G401 (cell line): ENCODE data around the gene NPEPPS. TPM values are rescaled to one million over a fixed set of nuclear protein-coding genes. Genes with fewer than 3 reads are reported as not detected.
"Not testable (repeated sequence)": the region's sequence is repeated elsewhere in the genome, so short reads cannot be mapped to it uniquely, and the experiment has no call there.

Source experiments
- DNase-seq: peaks from one replicate; pipeline ENCODE4 v3.0.0-alpha.2; 2015; ENCODE audit warnings: low spot score
- in situ Hi-C: cut with HindIII; loops from 2 replicates; pipeline ENCODE4 v1.10.0; 2016; ENCODE audit warnings: low sequenced_read_pairs, mixed read lengths
- total RNA-seq: library from RNA; depleted of rRNA; stranded (reverse); fragments of >200 nt; shearing (Covaris generic); gene quantifications from 2 replicates; pipeline ENCODE4 v1.2.3, GENCODE V29; 2014; rRNA removed

NPEPPS gene
- total RNA-seq = 58.9 and 70.4 TPM in 2 replicates

GRCh38 chr17:47530557-47531232 lies at the start of gene NPEPPS:
NPEPPS (plus strand) TSS chr17:47531108; CDS start chr17:47531301, 193 bp downstream.
- in situ Hi-C loops = not testable (repeated sequence)
- DNase-seq = peak; percentile 84

DNA sequence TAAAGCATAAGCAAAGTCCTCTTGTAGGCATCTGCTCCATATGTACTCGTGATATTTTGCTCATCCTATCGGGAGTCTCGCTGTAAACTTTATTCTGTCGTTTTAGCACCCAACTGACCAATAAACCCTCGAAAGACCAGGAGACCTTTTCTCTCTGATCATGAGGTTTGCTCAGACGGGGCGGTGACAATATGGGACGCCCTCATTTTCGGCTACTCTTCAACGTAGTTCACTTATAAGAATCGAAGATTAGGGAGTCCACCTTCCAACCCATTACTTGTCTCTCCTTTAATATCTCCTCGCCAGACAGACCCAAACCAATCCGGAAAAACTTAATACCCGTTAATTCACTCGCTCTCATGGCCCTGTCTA lies 39.1 kb upstream of the NPEPPS start:
- in situ Hi-C loops, DNase-seq: not testable (repeated sequence)

GRCh38 chr17:47499074-47499473 lies 31.8 kb upstream of the NPEPPS start:
- DNase-seq, in situ Hi-C loops: not testable (repeated sequence)

GRCh38 chr17:47499494-47499893 lies 31.4 kb upstream of the NPEPPS start:
- in situ Hi-C loops, DNase-seq: not testable (repeated sequence)

DNA sequence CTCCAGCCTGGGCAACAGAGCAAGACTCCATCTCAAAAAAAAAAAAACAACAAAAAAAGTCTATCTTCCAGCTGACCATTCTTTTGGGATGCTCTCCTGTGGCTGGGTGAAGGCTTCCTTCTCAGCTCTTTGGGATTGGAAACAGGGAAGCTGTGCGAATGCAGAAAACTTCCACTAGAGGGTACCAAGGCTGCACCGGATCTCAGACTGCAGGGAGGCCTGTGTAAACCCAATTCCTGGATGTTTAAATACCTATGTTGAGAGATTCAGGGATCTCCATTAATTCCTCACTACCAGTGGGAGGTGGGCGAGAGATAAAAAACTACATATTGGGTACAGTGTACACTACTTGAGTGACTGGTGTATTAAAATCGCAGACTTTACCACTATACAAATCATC lies 30.3 kb upstream of the NPEPPS start:
- peak; percentile 3 for DNase-seq
- in situ Hi-C loops = not testable (repeated sequence)

GRCh38 chr17:47502122-47502731 lies 28.7 kb upstream of the NPEPPS start:
- in situ Hi-C loops = not testable (repeated sequence)

DNA sequence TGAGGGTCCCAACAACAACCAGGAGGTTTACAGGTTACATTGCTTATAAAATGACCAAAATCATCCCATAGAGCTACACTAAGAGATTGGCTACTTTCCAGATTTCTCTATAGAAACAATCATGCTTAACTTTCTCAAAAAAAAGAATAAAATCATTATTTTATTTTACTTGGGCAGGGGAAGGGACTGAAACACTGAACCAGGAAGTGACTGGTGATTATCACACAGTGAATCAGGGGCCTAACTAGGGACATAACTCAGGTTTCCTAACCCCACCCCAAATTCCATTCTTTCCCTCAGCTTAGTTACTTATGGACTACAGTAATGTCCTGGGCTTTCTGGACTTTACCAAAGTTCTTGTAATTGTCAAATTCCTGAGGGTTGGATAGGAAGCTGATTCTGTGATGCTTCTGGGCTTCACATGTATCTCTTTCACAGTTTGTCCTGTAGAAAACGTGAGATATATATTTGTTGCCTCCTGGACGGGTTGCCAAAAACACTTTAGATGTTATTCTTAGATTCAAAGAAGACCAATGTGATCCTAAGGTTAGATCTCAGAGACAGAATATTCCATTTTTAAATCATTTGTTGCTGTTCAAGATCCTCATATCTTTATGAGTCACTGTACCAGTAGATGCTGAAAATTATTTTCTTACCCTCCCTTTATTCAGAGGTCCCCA lies 28.0 kb upstream of the NPEPPS start:
- DNase-seq, in situ Hi-C loops: not testable (repeated sequence)

More at GRCh38 chr17:47502122-47502731, 28.7 kb upstream of the NPEPPS start:
- peak; percentile 9 for DNase-seq

DNA sequence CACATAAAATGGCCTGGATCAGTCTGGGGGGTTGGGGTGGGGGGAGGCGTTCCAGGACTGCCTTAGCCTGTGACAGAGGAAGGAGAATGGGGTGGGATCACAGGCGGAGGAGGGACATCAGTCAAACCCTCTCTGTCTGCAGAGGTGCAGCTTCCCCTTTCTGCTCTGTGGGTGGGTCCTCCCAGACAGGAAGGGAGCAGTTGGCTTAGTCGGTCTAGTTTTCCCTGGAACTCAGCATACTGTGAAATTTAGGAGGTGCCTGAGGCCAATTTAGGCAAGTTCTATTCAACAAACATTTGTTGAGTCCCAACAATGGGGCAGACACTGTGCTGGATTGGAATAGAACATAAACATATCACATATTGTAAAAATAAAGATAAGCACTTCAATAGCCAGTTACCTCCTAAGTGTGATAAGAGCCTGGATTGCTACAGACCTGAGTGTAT lies 19.2 kb upstream of the NPEPPS start:
- DNase-seq, in situ Hi-C loops: not testable (repeated sequence)

- in situ Hi-C loops, DNase-seq: not testable (repeated sequence)
These were observed 17.6 kb upstream of the NPEPPS start for GRCh38 chr17:47513301-47513700.

DNA sequence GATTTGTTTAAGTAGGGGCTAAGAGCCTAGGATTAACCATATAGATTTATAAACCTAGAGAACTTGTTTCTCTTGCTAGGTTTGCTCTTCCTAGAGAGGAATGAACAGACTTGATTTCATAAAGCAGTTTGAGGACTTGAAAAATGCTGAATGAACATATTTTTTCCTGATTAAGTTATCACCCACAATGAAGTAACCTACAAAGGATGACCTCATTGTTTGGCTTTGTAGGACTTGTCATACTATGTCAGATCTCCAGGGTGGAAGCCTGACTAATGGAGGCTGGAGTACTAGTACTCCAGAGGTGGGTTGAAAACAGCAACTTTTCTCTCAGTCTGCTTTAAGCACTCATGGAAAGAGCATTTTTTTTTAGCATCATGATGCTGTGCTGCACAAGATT lies 12.0 kb upstream of the NPEPPS start:
- in situ Hi-C loops, DNase-seq: not testable (repeated sequence)

GRCh38 chr17:47519365-47519764 lies 11.5 kb upstream of the NPEPPS start:
- in situ Hi-C loops, DNase-seq: not testable (repeated sequence)

DNA sequence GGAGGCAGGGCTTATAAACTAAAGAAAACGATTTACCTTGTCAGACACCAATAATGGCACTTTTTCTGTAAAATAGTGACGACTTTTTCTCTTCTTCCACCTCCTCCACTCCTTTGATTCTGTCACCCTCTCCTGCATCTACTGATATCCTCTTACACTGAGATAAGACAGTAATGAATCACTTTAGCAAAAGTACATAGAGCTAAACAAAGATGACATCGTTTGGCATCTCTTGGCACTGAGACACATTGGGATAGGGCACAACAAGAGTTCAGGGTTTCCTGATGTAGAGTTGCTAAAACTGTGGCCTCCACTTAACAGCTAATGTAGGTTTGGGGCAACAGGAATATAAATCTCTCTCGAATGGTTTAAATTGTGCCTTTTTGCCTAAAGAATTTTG lies 10.6 kb upstream of the NPEPPS start:
- in situ Hi-C loops, DNase-seq: not testable (repeated sequence)

GRCh38 chr17:47521434-47521833 lies 9.5 kb upstream of the NPEPPS start:
- in situ Hi-C loops, DNase-seq: not testable (repeated sequence)

GRCh38 chr17:47522341-47522740 lies 8.6 kb upstream of the NPEPPS start:
- in situ Hi-C loops, DNase-seq: not testable (repeated sequence)

DNA sequence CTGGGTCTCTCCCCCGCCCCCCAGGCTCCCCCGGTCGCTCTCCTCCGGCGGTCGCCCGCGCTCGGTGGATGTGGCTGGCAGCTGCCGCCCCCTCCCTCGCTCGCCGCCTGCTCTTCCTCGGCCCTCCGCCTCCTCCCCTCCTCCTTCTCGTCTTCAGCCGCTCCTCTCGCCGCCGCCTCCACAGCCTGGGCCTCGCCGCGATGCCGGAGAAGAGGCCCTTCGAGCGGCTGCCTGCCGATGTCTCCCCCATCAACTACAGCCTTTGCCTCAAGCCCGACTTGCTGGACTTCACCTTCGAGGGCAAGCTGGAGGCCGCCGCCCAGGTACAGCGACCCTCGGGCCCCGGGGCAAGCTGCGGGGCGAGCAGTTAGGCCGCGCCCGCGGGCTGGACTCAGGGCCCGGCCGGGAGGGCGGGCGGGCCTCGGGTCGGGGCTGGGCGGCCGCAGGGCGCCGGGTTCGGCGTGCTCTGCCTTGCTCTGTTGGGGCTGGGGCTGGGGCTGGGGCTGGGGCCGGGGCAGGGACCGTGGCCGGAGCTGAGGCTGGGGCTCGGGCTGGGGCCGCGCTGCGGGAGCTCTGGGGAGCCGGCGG lies 419 bp downstream of the NPEPPS start:
- in situ Hi-C loops = not testable (repeated sequence)

DNA sequence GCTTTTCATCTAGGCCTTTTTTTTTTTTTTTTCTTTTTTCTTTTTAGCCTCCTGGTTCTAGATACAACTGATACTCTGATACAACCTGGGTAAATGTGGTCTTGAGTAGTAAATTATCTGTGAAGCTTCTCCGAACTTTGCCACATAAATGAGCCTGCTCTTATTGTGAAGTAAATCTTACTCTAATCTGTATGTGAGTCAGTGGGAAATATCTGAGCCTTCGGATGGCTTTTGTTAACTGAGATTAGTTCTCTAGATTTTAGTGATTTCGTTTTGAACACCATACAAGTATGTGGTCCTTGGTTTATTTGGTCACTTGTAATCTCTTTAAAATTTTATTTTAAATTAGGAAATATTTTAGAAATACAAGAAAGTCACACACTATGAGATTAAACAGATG lies 8.2 kb downstream of the NPEPPS start:
- DNase-seq, in situ Hi-C loops: not testable (repeated sequence)

More for the DNA sequence above, 419 bp downstream of the NPEPPS start:
- not testable (repeated sequence) for DNase-seq

GRCh38 chr17:47541676-47542075 lies 10.8 kb downstream of the NPEPPS start:
- DNase-seq, in situ Hi-C loops: not testable (repeated sequence)

DNA sequence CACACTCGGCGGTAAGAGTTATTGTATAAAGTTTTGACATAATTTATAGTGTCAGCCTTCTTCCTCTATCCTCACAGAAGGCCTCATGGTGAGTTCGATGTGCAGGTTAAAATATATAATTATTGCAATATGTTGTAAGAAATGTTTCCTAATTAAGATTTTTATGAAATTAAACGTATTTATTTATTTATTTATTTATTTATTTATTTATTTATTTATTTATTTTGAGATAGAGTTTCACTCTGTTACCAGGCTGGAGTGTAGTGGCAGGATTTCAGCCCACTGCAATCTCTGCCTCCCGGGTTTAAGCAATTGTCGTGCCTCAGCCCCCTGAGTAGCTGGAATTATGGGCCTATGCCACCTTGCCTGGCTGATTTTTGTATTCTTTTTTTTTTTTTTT lies 13.4 kb downstream of the NPEPPS start:
- DNase-seq, in situ Hi-C loops: not testable (repeated sequence)

- DNase-seq, in situ Hi-C loops: not testable (repeated sequence)
These were observed 23.8 kb downstream of the NPEPPS start for GRCh38 chr17:47554733-47555132.
